RWPE2 (cell line): ENCODE results near the gene RNF150.

Source experiments
- ATAC-seq: fragments of 200-7000 bp; cut with Tn5 transposase; 3 replicates; pipeline ENCODE4 v1.9.1; 2021; ENCODE audit warnings: low read depth
- DNase-seq: peaks from one replicate; pipeline ENCODE4 v3.0.0-alpha.2; 2020; ENCODE audit warnings: low spot score
- H3K27ac ChIP-seq: fragments of 450-650 bp; 2 replicates; pipeline ENCODE4 v1.5.1; 2017; ENCODE audit warnings: mild to moderate bottlenecking; ENCODE audit not compliant: poor library complexity, severe bottlenecking
- H3K27me3 ChIP-seq: fragments of 250-450 bp; sonication (Bioruptor Pico); 2 replicates; pipeline ENCODE4 v1.5.1; 2021; ENCODE audit warnings: mild to moderate bottlenecking, moderate library complexity; ENCODE audit not compliant: insufficient read depth, poor library complexity, severe bottlenecking
- H3K36me3 ChIP-seq: fragments of 250-450 bp; sonication (Bioruptor Pico); 2 replicates; pipeline ENCODE4 v1.5.1; 2020; ENCODE audit warnings: low read depth, mild to moderate bottlenecking, moderate library complexity
- H3K4me1 ChIP-seq: fragments of 250-450 bp; sonication (Bioruptor Pico); 2 replicates; pipeline ENCODE4 v1.5.1; 2021; ENCODE audit warnings: mild to moderate bottlenecking, moderate library complexity; ENCODE audit not compliant: insufficient read depth, poor library complexity, severe bottlenecking
- H3K4me3 ChIP-seq: fragments of 250-450 bp; sonication (Bioruptor Pico); 2 replicates; pipeline ENCODE4 v1.5.1; 2021; ENCODE audit warnings: mild to moderate bottlenecking, moderate library complexity; ENCODE audit not compliant: severe bottlenecking
- H3K9me3 ChIP-seq: fragments of 250-450 bp; sonication (Bioruptor Pico); 2 replicates; pipeline ENCODE4 v1.5.1; 2021; ENCODE audit warnings: mild to moderate bottlenecking, moderate library complexity; ENCODE audit not compliant: severe bottlenecking
- CTCF ChIP-seq: fragments of 450-650 bp; IDR thresholded peaks from one replicate; pipeline ENCODE4 v1.5.1; 2017; ENCODE audit warnings: mild to moderate bottlenecking, moderate library complexity; ENCODE audit not compliant: poor library complexity, severe bottlenecking

RNF150 gene

GRCh38 chr4:141038428-141038827 is 94.8 kb downstream of the RNF150 start:
- Histone ChIP-seq H3K9me3 (no peaks in the 10 kb centered on the region), H3K4me1 (no peaks in the 10 kb centered on the region), H3K27ac (no peak overlapping the region), H3K36me3 (no peaks in the 10 kb centered on the region), H3K27me3 (no peaks in the 10 kb centered on the region), H3K4me3 (no peak overlapping the region)
- no peak for DNase-seq
- no peak for TF ChIP-seq CTCF
- no peak for ATAC-seq

GRCh38 chr4:141037446-141037845 is 95.8 kb downstream of the RNF150 start:
- H3K27ac ChIP-seq, result no peak overlapping the region
- ATAC-seq (no peak), DNase-seq (no peak)
- H3K9me3 ChIP-seq, result no peaks in the 10 kb centered on the region
- no peak for TF ChIP-seq CTCF
- H3K4me3 ChIP-seq, result no peak overlapping the region
- H3K4me1 ChIP-seq, result no peaks in the 10 kb centered on the region
- H3K27me3 ChIP-seq, result no peaks in the 10 kb centered on the region
- H3K36me3 ChIP-seq, result no peaks in the 10 kb centered on the region

- no peak overlapping the region for H3K27ac ChIP-seq
- no peak for DNase-seq
- ATAC-seq, result no peak
- H3K4me3 ChIP-seq, result no peak overlapping the region
- no peak for TF ChIP-seq CTCF
- no peaks in the 10 kb centered on the region for H3K4me1 ChIP-seq
- no peaks in the 10 kb centered on the region for H3K9me3 ChIP-seq
- no peaks in the 10 kb centered on the region for H3K36me3 ChIP-seq
- no peaks in the 10 kb centered on the region for H3K27me3 ChIP-seq
Measured at GRCh38 chr4:141036786-141037185, 96.5 kb downstream of the RNF150 start.

GRCh38 chr4:141035920-141036319 is 97.3 kb downstream of the RNF150 start:
- H3K4me3 ChIP-seq, result no peak overlapping the region
- no peaks in the 10 kb centered on the region for H3K36me3 ChIP-seq
- ATAC-seq, result no peak
- H3K4me1 ChIP-seq, result no peaks in the 10 kb centered on the region
- no peak overlapping the region for H3K27ac ChIP-seq
- no peaks in the 10 kb centered on the region for H3K9me3 ChIP-seq
- no peak for TF ChIP-seq CTCF
- H3K27me3 ChIP-seq, result no peaks in the 10 kb centered on the region
- no peak for DNase-seq

GRCh38 chr4:141028024-141028529 is 105.2 kb downstream of the RNF150 start:
- H3K4me1 ChIP-seq, result no peaks in the 10 kb centered on the region
- no peak overlapping the region for H3K27ac ChIP-seq
- no peaks in the 10 kb centered on the region for H3K9me3 ChIP-seq
- TF ChIP-seq CTCF, result no peak
- H3K27me3 ChIP-seq, result no peaks in the 10 kb centered on the region
- H3K4me3 ChIP-seq, result no peak overlapping the region
- ATAC-seq, result peak; percentile 35; the same call in 1 of the 3 replicates
- no peaks in the 10 kb centered on the region for H3K36me3 ChIP-seq
- DNase-seq, result no peak
